NCI-H748 treated with DMSO at 0.1 percent for 48 hours (cell line): ENCODE data around the gene AGBL4.

Experiments
- DNase-seq: peaks from one replicate; lab custom pipeline; 2025; lab: John Stamatoyannopoulos, UW

AGBL4 gene

GRCh38 chr1:49694251-49694827, 329.4 kb downstream of the AGBL4 start:
- DNase-seq = no peak

GRCh38 chr1:49686107-49686506, 337.6 kb downstream of the AGBL4 start:
- no peak for DNase-seq

- no peak for DNase-seq
Observed at GRCh38 chr1:49677706-49678105, 346.0 kb downstream of the AGBL4 start.

- DNase-seq = no peak
Observed at GRCh38 chr1:49651136-49651535, 372.6 kb downstream of the AGBL4 start.

- no peak for DNase-seq
Observed at GRCh38 chr1:49630156-49630555, 393.6 kb downstream of the AGBL4 start.

- no peak for DNase-seq
Observed at GRCh38 chr1:49627781-49628180, 396.0 kb downstream of the AGBL4 start.

- no peak for DNase-seq
Observed at GRCh38 chr1:49626472-49626871, 397.3 kb downstream of the AGBL4 start.

GRCh38 chr1:49622877-49623276, 400.9 kb downstream of the AGBL4 start:
- no peak for DNase-seq

- DNase-seq = no peak
Observed at GRCh38 chr1:49606082-49606481, 417.7 kb downstream of the AGBL4 start.

GRCh38 chr1:49597436-49597835, 426.3 kb downstream of the AGBL4 start:
- DNase-seq = no peak

GRCh38 chr1:49576327-49576901, 447.3 kb downstream of the AGBL4 start:
- no peak for DNase-seq

- DNase-seq = no peak
Observed at GRCh38 chr1:49556676-49557234, 467.0 kb downstream of the AGBL4 start.

- no peak for DNase-seq
Observed at GRCh38 chr1:49552101-49552500, 471.7 kb downstream of the AGBL4 start.

- DNase-seq = no peak
Observed at GRCh38 chr1:49544615-49545014, 479.1 kb downstream of the AGBL4 start.

- DNase-seq = no peak
Observed at GRCh38 chr1:49541096-49541752, 482.5 kb downstream of the AGBL4 start.

- DNase-seq = no peak
Observed at GRCh38 chr1:49527606-49528305, 496.0 kb downstream of the AGBL4 start.

GRCh38 chr1:49526672-49527071, 497.1 kb downstream of the AGBL4 start:
- no peak for DNase-seq

GRCh38 chr1:49523764-49524163, 500.0 kb downstream of the AGBL4 start:
- no peak for DNase-seq

GRCh38 chr1:49466961-49467360, 556.8 kb downstream of the AGBL4 start:
- no peak for DNase-seq

- DNase-seq = no peak
Observed at GRCh38 chr1:49465486-49466185, 558.1 kb downstream of the AGBL4 start.

GRCh38 chr1:49448200-49448599, 575.6 kb downstream of the AGBL4 start:
- DNase-seq = no peak

- DNase-seq = no peak
Observed at GRCh38 chr1:49436865-49437264, 586.9 kb downstream of the AGBL4 start.
